ENCODE measurements around the gene WBP4.

The WBP4 gene

GRCh38 chr13:41060724-41061074 lies 610 bp upstream of the WBP4 start:
- H3K27ac ChIP-seq (replicated peaks): peak overlapping the region; percentile 93
- TF ChIP-seq REST (IDR thresholded peaks at IDR 0.05; ENCODE audit: insufficient replicate concordance, low read depth): peak; percentile 6
- TF ChIP-seq CTCF (IDR thresholded peaks at IDR 0.05; ENCODE audit: insufficient read depth, low read length): no peak
- peak; percentile 51; the same call in 1 of the 2 replicates for TF ChIP-seq SPI1 (IDR thresholded peaks at IDR 0.05; ENCODE audit: borderline replicate concordance, low read depth)
- no peak for TF ChIP-seq GABPA (IDR thresholded peaks at IDR 0.05; ENCODE audit: low read depth)
- no peak; the same call in 1 of the 2 replicates for TF ChIP-seq POLR2AphosphoS5 (IDR thresholded peaks at IDR 0.05; ENCODE audit: low read depth)
- peak in 1 of 2 experiments; percentile 82 for DNase-seq (ENCODE audit: low read depth in 1 of 2, low spot score in 1 of 2)
- H3K4me3 ChIP-seq (replicated peaks; ENCODE audit: insufficient read depth, low read length): peak overlapping the region; percentile 91
- H3K27me3 ChIP-seq (ENCODE audit: insufficient read depth, poor library complexity, severe bottlenecking): no peaks in the 10 kb centered on the region

DNA sequence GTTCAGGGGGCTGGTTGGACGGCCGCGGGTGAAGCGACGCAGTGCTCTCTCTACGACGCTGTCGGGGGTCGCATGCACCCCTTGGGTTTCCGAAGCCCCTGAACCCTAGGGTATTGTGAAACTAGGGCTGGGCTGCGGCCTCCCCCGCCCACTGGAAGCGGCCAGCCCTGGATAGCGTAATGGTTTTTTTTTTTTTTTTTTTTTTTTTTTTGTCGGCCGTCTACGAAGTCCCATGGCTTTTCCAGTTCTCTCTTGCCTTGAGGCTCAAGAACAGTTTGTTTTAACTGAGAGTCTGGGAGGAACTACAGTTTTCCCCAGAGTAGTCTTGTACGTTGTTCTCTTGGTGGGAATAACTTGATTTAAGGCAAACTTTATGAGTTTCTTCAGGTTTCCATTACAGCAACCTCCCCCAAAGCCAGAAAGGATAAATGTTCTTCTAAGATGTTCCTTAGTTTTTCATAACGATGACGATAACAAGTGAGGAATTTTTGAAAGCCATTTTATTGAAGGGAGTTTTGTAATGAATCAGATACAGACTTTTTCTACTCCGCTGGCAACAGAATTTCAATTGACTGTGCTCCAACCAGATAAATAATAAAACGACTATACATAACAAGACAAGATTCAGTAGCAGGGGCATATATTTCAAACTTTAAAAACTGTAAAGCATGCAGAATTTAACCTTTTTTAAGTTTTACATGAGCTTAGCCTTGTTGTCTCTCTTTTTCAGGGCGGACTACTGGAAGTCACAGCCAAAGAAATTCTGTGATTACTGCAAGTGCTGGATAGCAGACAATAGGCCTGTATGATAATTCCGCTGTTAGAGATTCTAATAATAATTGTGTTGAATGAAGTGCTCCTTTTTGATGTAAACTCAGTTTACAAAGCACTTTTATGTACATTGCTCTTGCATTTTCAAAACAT lies 867 bp downstream of the WBP4 start:
- Histone ChIP-seq H3K27me3 (ENCODE audit: insufficient read depth, poor library complexity, severe bottlenecking) (no peaks in the 10 kb centered on the region), H3K27ac (replicated peaks) (peak overlapping the region; percentile 93), H3K4me3 (replicated peaks; ENCODE audit: insufficient read depth, low read length) (peak overlapping the region; percentile 91)
- TF ChIP-seq GABPA (IDR thresholded peaks at IDR 0.05; ENCODE audit: low read depth): no peak
- TF ChIP-seq CTCF (IDR thresholded peaks at IDR 0.05; ENCODE audit: insufficient read depth, low read length): no peak
- no peak for TF ChIP-seq POLR2AphosphoS5 (IDR thresholded peaks at IDR 0.05; ENCODE audit: low read depth)
- TF ChIP-seq SPI1 (IDR thresholded peaks at IDR 0.05; ENCODE audit: borderline replicate concordance, low read depth): no peak
- TF ChIP-seq REST (IDR thresholded peaks at IDR 0.05; ENCODE audit: insufficient replicate concordance, low read depth): peak; percentile 65
- DNase-seq (ENCODE audit: low read depth in 1 of 2, low spot score in 1 of 2): peak in 1 of 2 experiments; percentile 58

GRCh38 chr13:41064493-41064892 lies 3.2 kb downstream of the WBP4 start:
- no peak for DNase-seq (ENCODE audit: low read depth in 1 of 2, low spot score in 1 of 2)

GRCh38 chr13:41065078-41065477 lies 3.8 kb downstream of the WBP4 start:
- DNase-seq (ENCODE audit: low read depth in 1 of 2, low spot score in 1 of 2): no peak
- H3K27ac ChIP-seq (replicated peaks): no peak overlapping the region
- TF ChIP-seq SPI1 (IDR thresholded peaks at IDR 0.05; ENCODE audit: borderline replicate concordance, low read depth) (no peak), POLR2AphosphoS5 (IDR thresholded peaks at IDR 0.05; ENCODE audit: low read depth) (no peak), REST (IDR thresholded peaks at IDR 0.05; ENCODE audit: insufficient replicate concordance, low read depth) (no peak), CTCF (IDR thresholded peaks at IDR 0.05; ENCODE audit: insufficient read depth, low read length) (no peak), GABPA (IDR thresholded peaks at IDR 0.05; ENCODE audit: low read depth) (no peak)

More at GRCh38 chr13:41064493-41064892, 3.2 kb downstream of the WBP4 start:
- TF ChIP-seq GABPA (IDR thresholded peaks at IDR 0.05; ENCODE audit: low read depth): no peak
- Histone ChIP-seq H3K27ac (replicated peaks) (no peak overlapping the region), H3K27me3 (ENCODE audit: insufficient read depth, poor library complexity, severe bottlenecking) (no peaks in the 10 kb centered on the region), H3K4me3 (replicated peaks; ENCODE audit: insufficient read depth, low read length) (no peak overlapping the region)

More at GRCh38 chr13:41065078-41065477, 3.8 kb downstream of the WBP4 start:
- no peak overlapping the region for H3K4me3 ChIP-seq (replicated peaks; ENCODE audit: insufficient read depth, low read length)
- H3K27me3 ChIP-seq (ENCODE audit: insufficient read depth, poor library complexity, severe bottlenecking): no peaks in the 10 kb centered on the region
